NCI-H510A (cell line): ENCODE results near the gene N4BP3.
A peak's percentile ranks its signal among the peaks of the same experiment; 100 is the strongest.

Experiments
- DNase-seq: peaks from one replicate; lab custom pipeline; 2025; lab: John Stamatoyannopoulos, UW

N4BP3 gene

GRCh38 chr5:178150977-178151734, 37.8 kb downstream of the N4BP3 start:
- no peak for DNase-seq

GRCh38 chr5:178152491-178153444, 39.4 kb downstream of the N4BP3 start:
- DNase-seq = no peak

- DNase-seq = peak; percentile 83
Measured at GRCh38 chr5:178153530-178154340, 40.4 kb downstream of the N4BP3 start, which contains the start of gene NHP2. TSS of gene NHP2 (minus strand) at chr5:178153885. CDS start at chr5:178153817, 68 bp downstream.

DNA sequence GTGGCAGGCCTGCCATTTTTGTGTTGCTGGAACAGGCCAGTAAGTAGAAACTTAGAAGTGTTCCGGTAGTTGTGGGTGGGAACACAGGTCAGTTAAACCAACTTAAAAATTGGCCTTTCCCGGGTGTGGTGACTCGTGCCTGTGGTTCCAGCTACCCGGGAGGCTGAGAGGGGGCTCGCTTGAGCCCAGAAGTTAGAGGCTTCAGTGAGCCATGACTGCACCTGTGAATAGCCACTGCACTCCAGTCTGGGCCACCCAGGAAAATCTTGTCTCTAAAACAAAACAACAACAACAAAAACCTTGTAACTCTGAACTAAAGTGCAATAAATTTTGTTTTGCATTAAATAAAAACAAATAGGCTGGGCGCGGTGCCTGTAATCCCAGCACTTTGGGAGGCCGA, 41.7 kb downstream of the N4BP3 start:
- DNase-seq = no peak

DNA sequence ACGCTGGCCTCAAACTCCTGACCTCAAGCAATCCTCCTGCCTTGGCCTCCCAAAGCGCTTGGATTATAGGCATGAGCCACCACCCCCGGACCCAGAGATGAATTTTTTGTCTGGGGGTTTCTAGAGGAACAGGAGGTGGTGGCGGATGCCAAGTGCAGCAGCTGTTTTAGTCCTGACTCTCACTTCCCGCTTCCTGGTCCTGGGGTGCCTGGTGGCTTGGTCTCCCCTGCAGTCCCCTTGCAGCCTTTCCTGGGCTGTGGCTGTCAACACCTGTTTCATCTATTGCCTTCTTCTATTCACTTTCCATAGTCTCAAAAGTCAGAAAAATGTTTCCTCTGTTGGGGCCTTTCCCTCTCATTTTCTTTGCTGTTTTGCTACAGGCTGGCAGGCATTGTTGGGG, 46.8 kb downstream of the N4BP3 start:
- no peak for DNase-seq

DNA sequence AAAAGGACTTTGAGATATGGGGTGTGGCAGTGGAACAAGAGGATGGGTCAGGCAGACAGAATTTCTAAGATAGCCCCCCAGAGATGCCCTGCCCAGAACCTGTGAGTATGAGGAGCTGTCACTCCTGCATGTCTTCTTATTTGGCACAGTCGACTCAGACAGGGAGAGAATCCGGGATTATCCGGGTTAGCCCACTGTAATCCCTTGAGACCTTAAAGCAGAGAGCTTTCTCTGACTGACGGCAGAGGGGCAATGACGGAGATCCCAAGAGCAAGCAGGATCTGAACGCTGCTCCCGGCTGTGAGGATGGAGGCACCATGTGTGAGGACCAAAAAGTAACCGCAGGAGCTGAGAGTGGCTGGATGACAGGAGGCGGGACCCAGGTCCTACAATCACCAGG, 49.1 kb downstream of the N4BP3 start:
- DNase-seq = no peak

DNA sequence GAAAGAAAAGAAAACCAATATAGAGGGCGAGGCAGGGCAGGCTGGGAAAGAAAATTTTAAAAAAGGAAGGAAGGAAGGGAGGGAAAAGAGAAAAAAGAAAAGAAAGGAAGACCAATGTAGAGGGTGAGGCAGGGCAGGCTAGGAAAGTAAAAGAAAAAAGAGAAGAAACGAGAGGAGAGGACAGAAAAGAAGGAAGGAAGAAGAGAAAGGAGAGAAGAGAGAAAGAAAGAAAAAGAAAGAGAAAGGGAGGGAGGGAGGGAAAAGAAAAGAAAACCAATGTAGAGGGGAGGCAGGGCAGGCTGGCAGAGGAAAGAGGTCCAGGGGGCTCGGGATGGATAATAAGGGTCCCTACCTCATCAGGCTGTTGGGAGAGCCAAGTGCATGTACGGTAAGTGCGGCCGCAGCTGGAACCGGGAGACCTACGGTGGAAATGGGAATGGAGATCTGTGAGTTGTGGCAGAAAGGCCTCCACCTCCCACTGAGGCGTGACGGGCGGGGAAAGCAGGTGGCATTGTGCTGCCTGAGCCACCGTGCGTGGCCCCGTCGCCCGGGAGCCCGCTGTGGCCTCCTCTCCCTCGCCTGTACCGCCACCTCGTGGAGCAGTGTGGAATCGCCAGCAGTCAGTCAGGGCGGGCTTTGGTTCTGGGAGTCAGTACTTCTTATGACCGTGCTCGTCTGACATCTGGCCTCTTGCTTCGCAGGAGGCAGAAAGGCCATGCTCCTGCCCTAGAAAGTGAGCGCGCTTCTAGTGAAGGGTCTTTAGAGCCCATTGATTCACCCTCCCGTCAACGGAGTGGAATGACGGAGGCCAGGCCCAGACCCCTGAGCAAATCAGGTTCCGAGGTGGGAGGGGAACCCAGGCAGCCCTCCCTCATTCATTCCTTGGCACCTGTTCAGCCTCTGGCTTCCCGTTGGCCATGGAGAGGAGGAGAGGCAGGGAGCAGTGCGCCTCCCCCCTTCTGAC, 50.7 kb downstream of the N4BP3 start:
- DNase-seq = peak; percentile 78

DNA sequence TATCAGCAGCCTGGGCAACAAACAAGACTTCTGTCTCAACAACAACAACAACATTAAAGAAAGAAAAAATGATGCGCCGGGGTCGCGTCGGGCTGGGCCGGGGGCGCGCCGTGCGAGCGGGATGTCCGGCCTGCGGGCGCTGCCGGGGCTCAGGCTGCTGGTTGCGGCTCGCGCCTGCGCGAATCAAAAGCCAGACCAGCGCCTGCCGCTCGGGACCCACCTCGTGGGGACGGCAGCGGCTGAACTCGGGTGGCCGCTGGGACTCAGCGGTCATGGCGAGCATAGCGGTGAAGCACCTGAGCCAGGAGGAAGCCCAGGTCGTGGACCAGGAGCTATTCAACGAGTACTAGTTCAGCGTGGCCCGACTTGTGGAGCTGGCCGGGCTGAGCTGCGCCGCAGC, 52.2 kb downstream of the N4BP3 start:
- DNase-seq = no peak

GRCh38 chr5:178170455-178170854, 57.1 kb downstream of the N4BP3 start:
- no peak for DNase-seq

DNA sequence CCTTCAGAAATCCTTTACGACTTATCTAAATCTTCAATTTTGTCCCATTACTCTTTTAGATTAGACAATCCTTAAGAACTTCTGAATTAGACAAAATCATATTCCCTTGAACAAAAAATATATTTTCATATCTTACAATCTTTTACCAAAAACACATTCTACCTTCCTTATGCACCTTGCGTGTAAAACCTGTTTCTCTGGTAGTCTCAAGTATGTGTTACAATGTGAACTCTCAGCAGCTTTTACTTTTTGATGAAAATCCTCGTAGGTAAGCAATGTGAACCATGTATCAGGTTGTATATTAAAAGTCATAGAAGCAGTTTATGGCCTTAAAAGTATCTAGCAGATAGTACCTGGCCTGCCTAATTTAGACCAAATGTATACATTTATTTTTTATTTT, 61.1 kb downstream of the N4BP3 start:
- DNase-seq = no peak
